Frontal cortex (tissue), 4 donors: ENCODE results near the gene PRAMEF18. TPM values are rescaled to one million over a fixed set of nuclear protein-coding genes. Genes with fewer than 3 reads are reported as not detected.
"Not testable (repeated sequence)": the region's sequence is repeated elsewhere in the genome, so short reads cannot be mapped to it uniquely, and the experiment has no call there.

ENCODE experiments used
- DNase-seq, 2 donors: peaks; one replicate each; pipeline ENCODE4 v3.0.0; 2012; ENCODE audit warnings: low spot score in 2 of 2
- FAIRE-seq: peaks from 2 replicates; lab custom pipeline; 2012; peaks lifted over from hg19 to GRCh38; lab: Jason Lieb, UNC
- total RNA-seq: library from RNA; depleted of rRNA; stranded (reverse); fragments of >200 nt; gene quantifications from one replicate; pipeline ENCODE4 v1.2.3, GENCODE V29; 2014
- donor health status: control.
- donor health status: control.
- donor health status: control.

Gene PRAMEF18
- total RNA-seq, 1 donor from 2014 or later = not detected

GRCh38 chr1:13219203-13219602 is 6.8 kb downstream of the PRAMEF18 start:
- FAIRE-seq = not testable (repeated sequence)

GRCh38 chr1:13216619-13217018 is 9.3 kb downstream of the PRAMEF18 start:
- FAIRE-seq, DNase-seq: not testable (repeated sequence)

More at GRCh38 chr1:13219203-13219602, 6.8 kb downstream of the PRAMEF18 start:
- DNase-seq = not testable (repeated sequence)

- not testable (repeated sequence) for DNase-seq, FAIRE-seq
Measured at GRCh38 chr1:13208712-13209111, 17.2 kb downstream of the PRAMEF18 start.

- not testable (repeated sequence) for FAIRE-seq, DNase-seq
Measured at GRCh38 chr1:13201309-13201708, 24.6 kb downstream of the PRAMEF18 start, which contains the start of gene PRAMEF13. PRAMEF13 (minus strand) TSS chr1:13201409; CDS start chr1:13199589, 1,820 bp downstream.

Other genes starting within 250 kb of the PRAMEF18 start
- not detected for gene PRAMEF27, start 169.6 kb downstream of the PRAMEF18 start, total RNA-seq
- gene HNRNPCL3, start 165.4 kb downstream of the PRAMEF18 start, total RNA-seq = not detected
- gene PRAMEF25, start 155.4 kb downstream of the PRAMEF18 start, total RNA-seq = not detected
- gene HNRNPCL2, start 109.3 kb downstream of the PRAMEF18 start, total RNA-seq = not detected
- not detected for gene PRAMEF26, start 70.1 kb downstream of the PRAMEF18 start, total RNA-seq
- not detected for gene HNRNPCL4, start 60.5 kb downstream of the PRAMEF18 start, total RNA-seq
- not detected for gene PRAMEF9, start 54.3 kb downstream of the PRAMEF18 start, total RNA-seq
- gene PRAMEF13, start 24.7 kb downstream of the PRAMEF18 start, total RNA-seq = not detected
- gene PRAMEF5, start 28.0 kb upstream of the PRAMEF18 start, total RNA-seq = not detected
- not detected for gene PRAMEF8, start 59.0 kb upstream of the PRAMEF18 start, total RNA-seq
- not detected for gene PRAMEF33, start 77.4 kb upstream of the PRAMEF18 start, total RNA-seq
- not detected for gene PRAMEF15, start 89.4 kb upstream of the PRAMEF18 start, total RNA-seq
- gene PRAMEF14, start 121.0 kb upstream of the PRAMEF18 start, total RNA-seq = not detected
- not detected for gene PRAMEF19, start 145.8 kb upstream of the PRAMEF18 start, total RNA-seq
- gene PRAMEF17, start 163.5 kb upstream of the PRAMEF18 start, total RNA-seq = not detected
- not detected for gene PRAMEF20, start 184.3 kb upstream of the PRAMEF18 start, total RNA-seq